Mesodermal cell (in vitro differentiated cells): Measurements from ENCODE around the gene LUC7L.
"Not testable (repeated sequence)": the region's sequence is repeated elsewhere in the genome, so short reads cannot be mapped to it uniquely, and the experiment has no call there.

Experiments
- H3K27ac ChIP-seq: 2 replicates; pipeline ENCODE4 v1.7.0; 2013; ENCODE audit warnings: mild to moderate bottlenecking, low read depth, low read length, moderate library complexity; ENCODE audit not compliant: severe bottlenecking
- H3K36me3 ChIP-seq: 2 replicates; pipeline ENCODE4 v1.7.1; 2013; ENCODE audit warnings: mild to moderate bottlenecking, low read length, moderate library complexity; ENCODE audit not compliant: control insufficient read depth, insufficient read depth
- H3K4me1 ChIP-seq: one replicate; pipeline ENCODE4 v1.7.1; 2013; ENCODE audit warnings: mild to moderate bottlenecking, low read length; ENCODE audit not compliant: insufficient read depth, control insufficient read depth, poor library complexity, severe bottlenecking
- H3K4me3 ChIP-seq: 2 replicates; pipeline ENCODE4 v1.7.0; 2013; ENCODE audit warnings: low read length, control low read depth, mild to moderate bottlenecking; ENCODE audit not compliant: insufficient read depth, poor library complexity, severe bottlenecking; ENCODE audit errors: extremely low read depth
- H3K9me3 ChIP-seq: 2 replicates; pipeline ENCODE4 v1.7.1; 2013; ENCODE audit warnings: mild to moderate bottlenecking, low read length, moderate library complexity; ENCODE audit not compliant: control insufficient read depth
- WGBS, 2 experiments: methylation state at CpG; one replicate each; pipeline ENCODE4 v1.1.5; 2013; ENCODE audit warnings: missing lambda C conversion rate in 2 of 2; ENCODE audit not compliant: insufficient coverage in 2 of 2; 5-methylcytosine and 5-hydroxymethylcytosine counted together

The LUC7L gene

GRCh38 chr16:269061-269796 is 40.0 kb upstream of the LUC7L start:
- H3K36me3 ChIP-seq = peaks cover 5% of the 10 kb centered on the region
- no peak overlapping the region for H3K27ac ChIP-seq
- 91 to 92% methylated on average over 22 to 24 of the region's 24 CpGs for WGBS, 2 experiments
- no peak overlapping the region for H3K4me3 ChIP-seq
- no peaks in the 10 kb centered on the region for H3K4me1 ChIP-seq
- H3K9me3 ChIP-seq = no peaks in the 10 kb centered on the region

GRCh38 chr16:268141-269053 is 39.1 kb upstream of the LUC7L start:
- WGBS, 2 experiments = 85 to 91% methylated on average over 28 to 35 of the region's 40 CpGs

GRCh38 chr16:267562-267961 is 38.3 kb upstream of the LUC7L start:
- WGBS, 2 experiments = 93 to 94% methylated on average over 15 to 17 of the region's 17 CpGs
- H3K4me3 ChIP-seq, H3K27ac ChIP-seq, H3K9me3 ChIP-seq, H3K4me1 ChIP-seq: not testable (repeated sequence)
- H3K36me3 ChIP-seq = peaks cover 12% of the 10 kb centered on the region

More at GRCh38 chr16:268141-269053, 39.1 kb upstream of the LUC7L start:
- no peaks in the 10 kb centered on the region for H3K4me1 ChIP-seq
- H3K36me3 ChIP-seq = peaks cover 6% of the 10 kb centered on the region
- no peak overlapping the region for H3K27ac ChIP-seq
- H3K9me3 ChIP-seq = no peaks in the 10 kb centered on the region
- H3K4me3 ChIP-seq = no peak overlapping the region

- Histone ChIP-seq H3K27ac (no peak overlapping the region), H3K36me3 (peaks cover 16% of the 10 kb centered on the region), H3K4me3 (no peak overlapping the region), H3K4me1 (no peaks in the 10 kb centered on the region), H3K9me3 (no peaks in the 10 kb centered on the region)
- 86 to 88% methylated on average over 16 to 23 of the region's 25 CpGs for WGBS, 2 experiments
These were observed 37.3 kb upstream of the LUC7L start for GRCh38 chr16:266258-267164.

GRCh38 chr16:265711-266110 is 36.5 kb upstream of the LUC7L start:
- WGBS, 2 experiments = 91 to 92% methylated on average over 5 to 12 of the region's 12 CpGs
- no peak overlapping the region for H3K27ac ChIP-seq
- peaks cover 19% of the 10 kb centered on the region for H3K36me3 ChIP-seq
- no peaks in the 10 kb centered on the region for H3K4me1 ChIP-seq
- no peak overlapping the region for H3K4me3 ChIP-seq
- H3K9me3 ChIP-seq = no peaks in the 10 kb centered on the region

- no peaks in the 10 kb centered on the region for H3K9me3 ChIP-seq
- no peaks in the 10 kb centered on the region for H3K4me1 ChIP-seq
- WGBS, 2 experiments = 88 to 92% methylated on average over 12 to 13 of the region's 14 CpGs
- H3K36me3 ChIP-seq = peaks cover 22% of the 10 kb centered on the region
- no peak overlapping the region for H3K27ac ChIP-seq
- H3K4me3 ChIP-seq = no peak overlapping the region
These were observed 35.8 kb upstream of the LUC7L start for GRCh38 chr16:265002-265529.

GRCh38 chr16:264440-264951 is 35.2 kb upstream of the LUC7L start:
- H3K36me3 ChIP-seq = peaks cover 28% of the 10 kb centered on the region
- no peaks in the 10 kb centered on the region for H3K4me1 ChIP-seq
- H3K4me3 ChIP-seq = no peak overlapping the region
- no peaks in the 10 kb centered on the region for H3K9me3 ChIP-seq
- 94 to 95% methylated on average over 22 to 23 of the region's 23 CpGs for WGBS, 2 experiments
- no peak overlapping the region for H3K27ac ChIP-seq

GRCh38 chr16:263944-264343 is 34.7 kb upstream of the LUC7L start:
- no peak overlapping the region for H3K27ac ChIP-seq
- no peaks in the 10 kb centered on the region for H3K4me1 ChIP-seq
- H3K9me3 ChIP-seq = no peaks in the 10 kb centered on the region
- no peak overlapping the region for H3K4me3 ChIP-seq
- WGBS, 2 experiments = 94 to 96% methylated on average over 14 to 17 of the region's 17 CpGs
- peaks cover 33% of the 10 kb centered on the region for H3K36me3 ChIP-seq

- WGBS, 2 experiments = 95% methylated on average over 33 to 35 of the region's 35 CpGs
- Histone ChIP-seq H3K36me3 (peaks cover 33% of the 10 kb centered on the region), H3K4me1 (no peaks in the 10 kb centered on the region), H3K27ac (no peak overlapping the region), H3K4me3 (no peak overlapping the region), H3K9me3 (no peaks in the 10 kb centered on the region)
These were observed 34.0 kb upstream of the LUC7L start for GRCh38 chr16:263182-263774.
